CD1c-positive myeloid dendritic cell (primary cell): ENCODE measurements around the gene PRLR.

Experiments used
- DNase-seq: peaks from one replicate; pipeline ENCODE4 v3.0.0-alpha.2; 2016; ENCODE audit errors: extremely low spot score

The PRLR gene

DNA sequence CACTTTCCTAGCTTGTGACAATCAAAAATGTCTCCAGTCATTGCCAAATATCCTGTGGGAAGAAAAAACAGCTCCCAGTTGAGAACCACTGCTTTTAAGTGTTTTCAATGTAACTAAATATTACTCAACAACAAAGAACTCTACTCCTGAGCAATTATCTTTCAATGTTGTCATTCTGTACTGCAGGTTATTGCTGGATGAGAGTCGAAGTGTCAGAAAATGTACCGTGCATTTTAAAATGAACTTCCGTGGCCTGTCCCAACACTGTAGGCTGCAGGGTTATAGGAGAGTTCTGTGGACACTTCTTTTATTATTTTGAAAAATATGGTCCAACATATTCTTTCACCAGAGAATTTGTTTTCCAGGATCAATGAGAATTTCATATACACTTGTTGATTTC lies 147.8 kb downstream of the PRLR start:
- DNase-seq: no peak

DNA sequence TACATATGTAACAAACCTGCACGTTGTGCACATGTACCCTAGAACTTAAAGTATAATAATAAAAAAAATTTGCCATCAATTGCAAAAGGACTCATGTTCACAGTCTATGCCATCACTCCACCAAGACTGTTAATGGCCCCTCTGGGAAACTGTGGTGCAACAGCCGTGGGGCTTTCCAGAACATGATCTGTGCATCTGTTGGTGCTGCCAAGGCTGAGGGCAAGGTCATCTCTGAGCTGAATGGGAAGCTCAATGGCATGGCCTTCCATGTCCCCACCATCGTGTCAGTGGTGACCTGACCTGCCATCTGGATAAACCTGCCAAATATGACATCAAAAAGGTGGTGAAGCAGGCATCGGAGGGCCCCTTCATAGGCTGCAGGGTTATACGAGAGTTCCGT lies 149.2 kb downstream of the PRLR start:
- no peak for DNase-seq

GRCh38 chr5:35073160-35073559 lies 157.1 kb downstream of the PRLR start:
- no peak for DNase-seq

GRCh38 chr5:35069188-35069587 lies 161.1 kb downstream of the PRLR start:
- DNase-seq: no peak

GRCh38 chr5:35067985-35068384 lies 162.3 kb downstream of the PRLR start:
- no peak for DNase-seq

GRCh38 chr5:35066260-35066795 lies 164.0 kb downstream of the PRLR start:
- DNase-seq: peak; percentile 5

DNA sequence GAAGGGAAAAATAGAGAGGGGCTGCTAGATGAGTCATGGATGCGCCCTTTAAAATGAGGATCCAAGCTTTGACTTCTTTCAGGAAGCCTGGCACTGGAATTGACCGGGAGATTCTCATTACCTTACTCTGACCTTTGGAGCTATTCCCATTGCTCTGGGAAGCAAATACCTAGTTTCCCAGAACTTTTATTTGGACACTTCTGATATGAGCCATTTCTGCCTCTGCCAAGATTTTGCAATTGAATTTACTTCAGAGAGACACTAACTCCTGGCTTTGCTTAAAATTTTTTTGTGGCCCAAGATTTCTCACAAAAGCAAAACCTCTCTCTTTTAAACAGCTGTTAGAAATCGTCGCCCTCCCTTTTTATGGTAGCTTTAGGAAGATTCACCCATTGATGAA lies 166.9 kb downstream of the PRLR start:
- DNase-seq: no peak

- no peak for DNase-seq
Observed at GRCh38 chr5:35061211-35061770, 169.0 kb downstream of the PRLR start.

DNA sequence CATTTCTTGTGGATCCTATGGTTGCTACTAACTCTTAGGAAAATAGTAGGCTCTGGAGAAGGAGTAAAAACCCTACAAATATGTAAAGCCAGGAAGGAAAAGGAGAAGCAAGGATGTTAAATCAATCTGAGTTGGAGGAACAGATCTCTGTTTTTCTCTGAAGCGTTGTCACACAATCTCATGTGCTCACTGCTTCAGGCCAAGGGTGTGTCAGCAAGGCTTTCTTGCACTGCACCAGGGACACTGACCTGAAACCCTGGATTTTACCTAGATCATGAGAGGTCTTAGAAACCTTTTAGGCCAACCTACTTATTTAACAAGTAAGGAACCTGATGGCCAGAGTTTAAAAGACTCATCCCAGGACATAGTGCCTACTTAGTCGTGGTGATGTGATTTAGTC lies 170.1 kb downstream of the PRLR start:
- no peak for DNase-seq

DNA sequence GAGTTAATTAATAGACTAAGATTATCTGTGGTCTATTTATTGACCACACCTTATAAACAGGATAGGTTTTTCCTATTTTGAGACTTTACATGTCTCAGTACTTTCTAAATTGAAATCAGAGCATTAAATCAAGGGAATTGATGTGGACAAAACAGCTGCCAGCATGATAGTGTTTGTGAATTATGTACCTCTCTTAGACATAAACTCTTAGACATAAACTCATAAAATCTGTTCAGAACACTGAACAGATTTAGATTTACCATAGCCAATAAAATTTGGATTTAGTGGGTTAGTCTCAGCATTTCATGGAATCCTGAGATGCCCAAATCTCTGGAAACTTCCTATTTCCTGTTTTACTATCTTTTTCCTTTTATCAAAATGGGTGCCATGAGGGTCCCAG lies 171.0 kb downstream of the PRLR start:
- no peak for DNase-seq

GRCh38 chr5:35058374-35058788 lies 171.9 kb downstream of the PRLR start:
- no peak for DNase-seq

DNA sequence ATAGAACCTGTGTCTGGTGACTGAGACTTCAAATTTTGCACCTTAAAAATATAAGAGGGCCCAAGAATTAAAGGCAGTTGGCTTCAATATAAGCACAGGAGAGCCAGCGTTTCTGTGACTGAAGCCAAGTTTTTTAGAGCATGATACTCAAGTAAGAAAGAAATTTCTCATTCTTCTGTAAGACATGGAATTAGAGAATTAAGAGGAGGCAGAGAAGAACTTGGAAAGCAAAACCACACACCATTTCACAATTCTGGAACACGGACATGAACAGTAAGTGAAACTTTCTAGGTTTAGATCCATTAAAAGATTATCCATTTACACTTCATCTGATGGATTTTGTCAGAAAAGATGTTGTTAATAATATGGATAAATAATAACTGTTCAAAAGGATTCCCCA lies 173.6 kb downstream of the PRLR start:
- DNase-seq: no peak

DNA sequence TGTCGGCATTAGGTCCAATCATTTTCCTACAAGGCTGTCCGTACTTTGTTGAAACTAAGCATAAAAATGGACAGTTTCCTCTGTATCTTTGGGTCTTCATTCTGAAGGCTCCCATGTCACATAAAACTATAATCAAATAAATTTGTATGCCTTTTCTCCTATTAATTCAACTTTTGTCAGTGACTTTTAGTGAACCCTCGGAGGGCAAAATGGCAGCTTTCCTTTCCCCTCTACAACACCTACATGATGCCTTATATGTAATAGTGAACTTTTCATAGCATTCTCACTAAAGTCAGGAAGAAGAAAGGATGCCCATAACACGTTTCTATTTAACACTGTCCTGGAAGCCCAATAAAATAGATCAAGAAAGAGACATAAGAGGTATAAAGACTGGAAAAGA lies 177.4 kb downstream of the PRLR start:
- DNase-seq: no peak

DNA sequence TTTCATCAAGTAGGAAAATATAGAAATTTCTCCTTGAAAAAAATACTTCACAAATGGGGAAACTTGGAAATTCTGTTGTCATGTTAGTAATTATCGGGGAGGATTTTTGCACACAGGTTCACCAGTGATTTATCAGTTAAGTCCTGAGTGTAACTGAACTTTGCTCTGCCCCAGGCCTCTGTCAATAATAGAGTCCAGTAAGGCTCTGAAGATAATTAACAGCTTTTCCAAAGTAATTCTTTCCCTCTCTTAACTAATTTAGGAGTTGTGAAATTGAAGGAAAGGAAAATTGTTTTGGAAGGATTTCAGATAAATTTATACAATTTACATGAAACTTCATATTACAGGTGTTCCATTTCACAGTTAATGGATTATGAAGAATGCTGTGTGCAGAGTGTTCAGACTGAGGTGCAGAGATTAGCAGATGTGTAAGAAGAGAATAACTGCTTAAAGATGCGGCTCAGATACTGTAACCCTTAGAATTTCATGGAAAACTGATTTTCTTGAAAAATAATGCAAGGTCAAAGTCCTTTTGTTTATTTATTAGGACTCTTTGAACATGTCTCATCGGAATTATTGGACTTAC lies 179.7 kb downstream of the PRLR start:
- no peak for DNase-seq

GRCh38 chr5:35048910-35049309 lies 181.4 kb downstream of the PRLR start:
- no peak for DNase-seq

DNA sequence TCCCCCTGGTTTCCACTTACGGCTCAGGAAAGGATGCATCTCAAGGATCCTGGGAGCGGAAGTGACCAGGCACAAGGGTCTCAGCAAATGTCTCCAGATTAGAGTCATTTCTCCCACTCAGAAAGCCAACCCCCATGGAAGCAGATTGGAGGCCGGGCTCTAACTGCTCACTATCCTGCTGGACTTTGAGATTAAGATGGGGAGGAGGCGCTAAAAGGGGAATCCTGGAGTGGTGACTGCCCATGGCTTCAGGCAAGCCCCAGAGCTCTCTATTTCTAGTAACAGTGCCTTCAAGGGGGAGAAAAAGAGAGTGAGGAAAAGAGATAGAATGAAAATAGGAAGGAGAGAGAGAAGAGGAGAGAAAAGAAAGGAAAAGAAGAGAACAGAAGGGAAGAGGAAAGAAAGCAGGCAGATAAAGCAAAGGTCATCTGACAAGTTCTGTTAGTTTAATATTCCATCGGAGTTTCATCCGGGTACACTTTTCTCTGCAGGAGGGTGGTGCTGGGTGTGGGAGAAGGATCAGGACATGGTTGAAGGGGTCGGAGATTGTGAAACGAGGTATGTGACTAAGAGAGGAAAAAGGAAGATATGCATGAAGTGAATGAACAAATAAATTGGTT lies 182.4 kb downstream of the PRLR start, which contains the start of gene AGXT2:
AGXT2 (minus strand) TSS at position 165 of the 620 bp plus-strand sequence; CDS start at position 108, 57 bp downstream.
- no peak for DNase-seq

GRCh38 chr5:35046774-35047173 lies 183.5 kb downstream of the PRLR start:
- DNase-seq: no peak

- DNase-seq: no peak
Observed at GRCh38 chr5:35045280-35045679, 185.0 kb downstream of the PRLR start.

DNA sequence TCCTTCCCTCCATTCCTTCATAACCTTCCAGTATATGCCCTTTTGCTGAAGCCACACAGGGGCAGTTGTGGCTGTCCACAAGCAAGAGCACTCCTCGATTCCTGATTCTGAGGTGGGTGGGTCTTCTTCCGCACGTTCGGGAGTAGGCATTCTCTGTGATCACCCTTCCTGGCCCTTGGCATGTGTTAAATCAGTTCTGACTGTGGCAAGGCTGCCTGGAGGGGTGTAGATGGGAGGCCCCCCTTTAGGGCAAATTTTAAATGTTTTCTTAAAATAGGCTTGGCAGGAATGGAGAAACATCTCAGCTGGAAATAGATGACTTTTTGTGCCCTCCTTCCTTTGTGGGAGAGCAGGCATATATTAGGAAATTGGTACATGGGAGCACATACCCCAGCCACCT lies 185.6 kb downstream of the PRLR start:
- DNase-seq: no peak

- no peak for DNase-seq
Observed at GRCh38 chr5:35042781-35043180, 187.5 kb downstream of the PRLR start.

GRCh38 chr5:35041261-35041660 lies 189.0 kb downstream of the PRLR start:
- no peak for DNase-seq

GRCh38 chr5:35038891-35039290 lies 191.4 kb downstream of the PRLR start:
- DNase-seq: no peak

DNA sequence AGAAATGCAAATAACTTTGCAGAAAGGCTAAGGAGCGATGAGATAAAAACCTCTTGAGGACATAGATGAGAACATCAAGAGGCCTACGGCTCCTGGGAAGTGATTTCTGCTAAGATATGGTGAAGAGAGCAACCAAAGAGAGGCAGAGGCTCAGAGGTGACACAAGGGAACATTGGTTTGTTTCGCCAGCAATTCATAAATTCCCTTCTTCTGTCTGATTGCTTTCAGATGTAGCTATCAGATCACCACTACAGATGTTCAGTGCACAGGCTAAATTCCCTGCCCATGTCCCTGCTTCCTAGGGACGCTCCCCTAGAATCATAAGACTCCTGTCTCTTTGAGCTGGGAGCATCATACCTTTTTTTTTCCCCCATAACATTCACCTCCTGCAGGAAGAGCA lies 193.8 kb downstream of the PRLR start:
- DNase-seq: no peak
